Measurements from ENCODE around the gene PTPRN2. TPM values are rescaled to one million over a fixed set of nuclear protein-coding genes. Genes with fewer than 3 reads are reported as not detected.

Gene PTPRN2
- polyA plus RNA-seq, 1 experiment, result 0.31 TPM

DNA sequence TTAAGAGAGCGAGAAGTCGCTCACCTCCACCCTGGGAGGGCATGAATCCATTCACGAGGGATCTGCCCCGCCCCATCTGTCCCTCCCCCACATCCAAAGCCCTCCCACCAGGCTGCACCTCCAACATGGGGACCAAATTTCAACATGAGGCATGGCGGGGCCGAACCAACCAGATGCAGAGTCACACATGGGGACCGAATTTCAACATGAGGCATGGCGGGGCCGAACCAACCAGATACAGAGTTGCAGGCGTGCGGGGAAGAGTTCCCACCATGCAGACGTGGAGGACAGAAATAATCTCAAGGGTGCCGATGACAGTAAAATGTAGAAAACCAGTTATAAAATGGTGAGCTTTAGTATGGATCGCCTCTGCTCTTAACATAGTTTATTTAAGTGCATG, 686.5 kb downstream of the PTPRN2 start:
- TF ChIP-seq, protein P1, sequence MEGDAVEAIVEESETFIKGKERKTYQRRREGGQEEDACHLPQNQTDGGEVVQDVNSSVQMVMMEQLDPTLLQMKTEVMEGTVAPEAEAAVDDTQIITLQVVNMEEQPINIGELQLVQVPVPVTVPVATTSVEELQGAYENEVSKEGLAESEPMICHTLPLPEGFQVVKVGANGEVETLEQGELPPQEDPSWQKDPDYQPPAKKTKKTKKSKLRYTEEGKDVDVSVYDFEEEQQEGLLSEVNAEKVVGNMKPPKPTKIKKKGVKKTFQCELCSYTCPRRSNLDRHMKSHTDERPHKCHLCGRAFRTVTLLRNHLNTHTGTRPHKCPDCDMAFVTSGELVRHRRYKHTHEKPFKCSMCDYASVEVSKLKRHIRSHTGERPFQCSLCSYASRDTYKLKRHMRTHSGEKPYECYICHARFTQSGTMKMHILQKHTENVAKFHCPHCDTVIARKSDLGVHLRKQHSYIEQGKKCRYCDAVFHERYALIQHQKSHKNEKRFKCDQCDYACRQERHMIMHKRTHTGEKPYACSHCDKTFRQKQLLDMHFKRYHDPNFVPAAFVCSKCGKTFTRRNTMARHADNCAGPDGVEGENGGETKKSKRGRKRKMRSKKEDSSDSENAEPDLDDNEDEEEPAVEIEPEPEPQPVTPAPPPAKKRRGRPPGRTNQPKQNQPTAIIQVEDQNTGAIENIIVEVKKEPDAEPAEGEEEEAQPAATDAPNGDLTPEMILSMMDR (IDR thresholded peaks at IDR 0.05; ENCODE audit: insufficient read depth, low read depth, low read length), result no peak
- no peak for DNase-seq (ENCODE audit: low read depth)
- CTCF ChIA-PET, result no interaction called here

DNA sequence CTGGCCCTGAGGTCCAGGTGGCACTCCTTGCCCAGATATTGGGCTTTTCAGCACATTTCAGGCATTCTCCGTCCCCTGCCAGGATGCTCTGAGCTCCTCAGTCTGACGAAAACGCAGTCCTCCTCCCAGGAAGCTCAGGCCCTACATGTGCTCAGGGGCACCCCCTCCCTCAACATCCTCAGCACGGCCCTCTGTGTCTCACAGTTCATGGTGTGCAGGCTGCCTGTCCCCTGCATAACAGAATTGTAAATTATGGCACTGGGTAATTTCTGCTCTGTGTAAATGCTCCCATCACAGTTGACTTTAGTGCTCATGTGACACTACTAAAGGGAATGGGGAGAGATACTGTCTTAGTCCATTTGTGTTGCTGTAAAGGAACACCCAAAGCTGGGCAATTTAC, 687.1 kb downstream of the PTPRN2 start:
- H3K27me3 ChIP-seq (ENCODE audit: control insufficient read depth, insufficient read depth, low read length), result no peaks in the 10 kb centered on the region
- POLR2A ChIA-PET, result no interaction called here
- TF ChIP-seq, protein P1 (IDR thresholded peaks at IDR 0.05; ENCODE audit: insufficient read depth, low read depth, low read length), result no peak
- CTCF ChIA-PET, result no interaction called here
- no peak overlapping the region for H3K4me3 ChIP-seq (ENCODE audit: low read depth, low read length)
- DNase-seq (ENCODE audit: low read depth), result no peak
- H3K36me3 ChIP-seq (ENCODE audit: control insufficient read depth, insufficient read depth, low read length), result no peaks in the 10 kb centered on the region

More for the DNA sequence above, 686.5 kb downstream of the PTPRN2 start:
- Histone ChIP-seq H3K27me3 (ENCODE audit: control insufficient read depth, insufficient read depth, low read length) (no peaks in the 10 kb centered on the region), H3K4me3 (ENCODE audit: low read depth, low read length) (no peak overlapping the region), H3K36me3 (ENCODE audit: control insufficient read depth, insufficient read depth, low read length) (no peaks in the 10 kb centered on the region)
- POLR2A ChIA-PET, result no interaction called here

- H3K36me3 ChIP-seq (ENCODE audit: control insufficient read depth, insufficient read depth, low read length), result no peaks in the 10 kb centered on the region
- TF ChIP-seq, protein P1 (IDR thresholded peaks at IDR 0.05; ENCODE audit: insufficient read depth, low read depth, low read length), result no peak
- H3K4me3 ChIP-seq (ENCODE audit: low read depth, low read length), result no peak overlapping the region
- H3K27me3 ChIP-seq (ENCODE audit: control insufficient read depth, insufficient read depth, low read length), result no peaks in the 10 kb centered on the region
- POLR2A ChIA-PET, result no interaction called here
- DNase-seq (ENCODE audit: low read depth), result no peak
- CTCF ChIA-PET, result no interaction called here
These were observed 687.6 kb downstream of the PTPRN2 start for GRCh38 chr7:157900011-157900410.

DNA sequence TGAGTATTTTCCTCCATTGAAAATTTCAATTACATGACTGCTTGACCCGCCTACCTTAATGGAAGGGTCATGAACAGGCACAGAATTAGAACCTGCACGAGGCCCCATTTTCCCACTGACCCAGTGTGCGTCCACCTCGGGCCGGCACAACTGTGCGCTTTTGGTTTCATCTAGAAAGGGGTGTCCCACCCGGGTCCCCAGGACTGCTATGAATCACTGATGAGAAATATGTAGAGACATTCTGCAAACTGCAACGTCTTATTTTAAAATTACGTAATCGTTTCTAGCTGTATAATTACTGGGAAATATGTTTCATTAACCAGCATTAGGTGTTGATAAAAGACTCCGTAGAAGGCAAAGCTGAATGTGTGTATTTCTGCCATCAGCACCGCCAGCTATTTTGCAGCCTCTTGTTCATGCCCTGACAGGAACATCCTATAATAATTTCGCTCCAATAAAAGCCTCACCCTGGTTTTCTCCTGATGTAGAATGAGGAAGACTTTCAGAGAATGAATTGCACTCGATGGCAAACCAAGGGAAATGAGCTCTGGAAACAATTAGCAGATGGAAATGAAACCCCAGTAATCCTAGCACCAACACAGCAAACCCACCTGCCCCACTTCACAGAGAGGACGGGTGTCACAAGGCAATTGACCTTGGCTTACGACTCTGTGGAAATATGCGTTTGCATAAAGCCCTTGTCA, 688.7 kb downstream of the PTPRN2 start:
- CTCF ChIA-PET, result no interaction called here
- no peaks in the 10 kb centered on the region for H3K27me3 ChIP-seq (ENCODE audit: control insufficient read depth, insufficient read depth, low read length)
- TF ChIP-seq, protein P1 (IDR thresholded peaks at IDR 0.05; ENCODE audit: insufficient read depth, low read depth, low read length), result no peak
- POLR2A ChIA-PET, result no interaction called here
- H3K4me3 ChIP-seq (ENCODE audit: low read depth, low read length), result no peak overlapping the region
- DNase-seq (ENCODE audit: low read depth), result no peak
- H3K36me3 ChIP-seq (ENCODE audit: control insufficient read depth, insufficient read depth, low read length), result no peaks in the 10 kb centered on the region

DNA sequence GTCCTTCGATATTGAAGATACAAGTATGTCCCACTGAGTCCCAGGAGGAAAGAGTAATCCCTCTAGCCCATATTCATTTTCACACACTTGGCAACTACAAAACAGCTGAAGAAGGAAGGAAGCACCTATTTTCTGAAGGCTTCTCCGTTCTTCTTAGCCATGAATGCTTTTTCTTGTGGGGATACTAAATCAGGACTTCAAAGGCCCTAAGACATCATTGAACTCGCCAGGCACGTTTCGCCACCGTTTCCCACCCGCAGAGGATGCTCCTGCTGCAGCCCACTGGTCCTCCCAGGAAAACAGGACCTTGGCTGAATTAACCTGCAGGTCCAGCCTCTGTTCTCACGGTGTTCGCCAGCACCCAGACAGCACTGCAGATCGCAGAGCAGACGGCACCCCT, 689.4 kb downstream of the PTPRN2 start:
- POLR2A ChIA-PET, result no interaction called here
- CTCF ChIA-PET, result no interaction called here

More for the DNA sequence above, 689.4 kb downstream of the PTPRN2 start:
- H3K27me3 ChIP-seq (ENCODE audit: control insufficient read depth, insufficient read depth, low read length), result no peaks in the 10 kb centered on the region
- H3K36me3 ChIP-seq (ENCODE audit: control insufficient read depth, insufficient read depth, low read length), result no peaks in the 10 kb centered on the region
- DNase-seq (ENCODE audit: low read depth), result no peak
- H3K4me3 ChIP-seq (ENCODE audit: low read depth, low read length), result no peak overlapping the region
- TF ChIP-seq, protein P1 (IDR thresholded peaks at IDR 0.05; ENCODE audit: insufficient read depth, low read depth, low read length), result no peak

All from BJ (cell line).